Osteocyte (in vitro differentiated cells): ENCODE results near the gene ENG. TPM values are rescaled to one million over a fixed set of nuclear protein-coding genes. Genes with fewer than 3 reads are reported as not detected.
"Not testable (repeated sequence)": the region's sequence is repeated elsewhere in the genome, so short reads cannot be mapped to it uniquely, and the experiment has no call there.

ENCODE experiments used
- DNase-seq: peaks from one replicate; pipeline ENCODE4 v3.0.0; 2021; ENCODE audit warnings: mixed read lengths; ENCODE audit not compliant: unreplicated experiment; ENCODE audit errors: extremely low spot score
- H3K27ac Mint-ChIP-seq: one replicate; pipeline ENCODE4 v1.8.0; 2021; ENCODE audit warnings: mild to moderate bottlenecking, mixed read lengths; ENCODE audit not compliant: unreplicated experiment
- H3K27me3 Mint-ChIP-seq: one replicate; pipeline ENCODE4 v1.8.0; 2021; ENCODE audit warnings: mixed read lengths; ENCODE audit not compliant: unreplicated experiment
- H3K36me3 Mint-ChIP-seq: one replicate; pipeline ENCODE4 v1.8.0; 2021; ENCODE audit warnings: mixed read lengths; ENCODE audit not compliant: unreplicated experiment
- H3K4me1 Mint-ChIP-seq: one replicate; pipeline ENCODE4 v1.8.0; 2021; ENCODE audit warnings: mixed read lengths; ENCODE audit not compliant: unreplicated experiment
- H3K4me3 Mint-ChIP-seq: one replicate; pipeline ENCODE4 v1.8.0; 2021; ENCODE audit warnings: mild to moderate bottlenecking, moderate library complexity, mixed read lengths; ENCODE audit not compliant: unreplicated experiment
- H3K9me3 Mint-ChIP-seq: one replicate; pipeline ENCODE4 v1.8.0; 2021; ENCODE audit warnings: mixed read lengths; ENCODE audit not compliant: unreplicated experiment
- CTCF ChIP-seq: fragments of 200-600 bp; sonication (generic); IDR thresholded peaks from 2 replicates; pipeline ENCODE4 v1.5.0; 2021; ENCODE audit warnings: antibody characterized with exemption, mild to moderate bottlenecking, moderate library complexity
- total RNA-seq: library from RNA; stranded (reverse); gene quantifications from 2 replicates; pipeline ENCODE4 v1.2.1, GENCODE V29; 2021

ENG gene
- total RNA-seq, 1 donor from 2014 or later: 143 TPM

GRCh38 chr9:127884427-127884911, 30.0 kb upstream of the ENG start:
- Mint-ChIP-seq H3K9me3 (no peaks in the 10 kb centered on the region), H3K27ac (peak overlapping the region; percentile 78), H3K27me3 (no peaks in the 10 kb centered on the region), H3K36me3 (peaks cover 22% of the 10 kb centered on the region), H3K4me3 (peak overlapping the region; percentile 10), H3K4me1 (peaks cover 30% of the 10 kb centered on the region)
- no peak for TF ChIP-seq CTCF
- no peak for DNase-seq

GRCh38 chr9:127883959-127884358, 29.5 kb upstream of the ENG start:
- Mint-ChIP-seq H3K4me3 (no peak overlapping the region), H3K27ac (peak overlapping the region; percentile 78), H3K36me3 (peaks cover 22% of the 10 kb centered on the region), H3K4me1 (peaks cover 30% of the 10 kb centered on the region), H3K9me3 (no peaks in the 10 kb centered on the region), H3K27me3 (no peaks in the 10 kb centered on the region)
- no peak for DNase-seq
- no peak for TF ChIP-seq CTCF

- Mint-ChIP-seq H3K36me3 (peaks cover 13% of the 10 kb centered on the region), H3K4me1 (peaks cover 40% of the 10 kb centered on the region)
- not testable (repeated sequence) for H3K27ac Mint-ChIP-seq, H3K4me3 Mint-ChIP-seq, H3K9me3 Mint-ChIP-seq, H3K27me3 Mint-ChIP-seq, DNase-seq
These were observed 27.3 kb upstream of the ENG start for GRCh38 chr9:127881715-127882114.

- Mint-ChIP-seq H3K9me3 (no peaks in the 10 kb centered on the region), H3K36me3 (peaks cover 8% of the 10 kb centered on the region), H3K4me3 (no peak overlapping the region), H3K27ac (no peak overlapping the region), H3K4me1 (peaks cover 44% of the 10 kb centered on the region), H3K27me3 (no peaks in the 10 kb centered on the region)
- DNase-seq: no peak
- no peak for TF ChIP-seq CTCF
These were observed 25.7 kb upstream of the ENG start for GRCh38 chr9:127880143-127880542.

- no peak overlapping the region for H3K4me3 Mint-ChIP-seq
- DNase-seq: no peak
- no peaks in the 10 kb centered on the region for H3K27me3 Mint-ChIP-seq
- H3K36me3 Mint-ChIP-seq: no peaks in the 10 kb centered on the region
- H3K4me1 Mint-ChIP-seq: peaks cover 37% of the 10 kb centered on the region
- TF ChIP-seq CTCF: no peak
- H3K27ac Mint-ChIP-seq: peak overlapping the region; percentile 41
- no peaks in the 10 kb centered on the region for H3K9me3 Mint-ChIP-seq
These were observed 24.4 kb upstream of the ENG start for GRCh38 chr9:127878652-127879390.
